Measurements from ENCODE around the gene GALNT17. TPM values are rescaled to one million over a fixed set of nuclear protein-coding genes. Genes with fewer than 3 reads are reported as not detected.

Gene GALNT17
- total RNA-seq, 4 donors from 2014 or later = 4.4 to 33.8 (median 11.3) TPM

GRCh38 chr7:71695186-71695585 is 563.2 kb downstream of the GALNT17 start:
- intact Hi-C loops (cut with DNase I; ENCODE audit: low total_unique reads) = no loop called here
- H3K9me3 ChIP-seq = no peaks in the 10 kb centered on the region
- H3K36me3 ChIP-seq = no peaks in the 10 kb centered on the region
- no peak for DNase-seq
- H3K4me1 ChIP-seq = no peaks in the 10 kb centered on the region
- H3K27ac ChIP-seq = no peak overlapping the region
- TF ChIP-seq POLR2A (IDR thresholded peaks at IDR 0.05) (no peak), CTCF (IDR thresholded peaks at IDR 0.05) (no peak)
- H3K27me3 ChIP-seq = no peaks in the 10 kb centered on the region
- H3K4me3 ChIP-seq = no peak overlapping the region

- H3K9me3 ChIP-seq = no peaks in the 10 kb centered on the region
- TF ChIP-seq POLR2A (IDR thresholded peaks at IDR 0.05) = no peak
- no peak for TF ChIP-seq CTCF (IDR thresholded peaks at IDR 0.05)
- H3K4me3 ChIP-seq = no peak overlapping the region
- intact Hi-C loops (cut with DNase I; ENCODE audit: low total_unique reads) = no loop called here
- no peak for DNase-seq
- no peak overlapping the region for H3K27ac ChIP-seq
- H3K36me3 ChIP-seq = no peaks in the 10 kb centered on the region
- H3K27me3 ChIP-seq = no peaks in the 10 kb centered on the region
- H3K4me1 ChIP-seq = no peaks in the 10 kb centered on the region
Measured at GRCh38 chr7:71696511-71696910, 564.6 kb downstream of the GALNT17 start.

GRCh38 chr7:71697400-71697799 is 565.5 kb downstream of the GALNT17 start:
- Histone ChIP-seq H3K9me3 (no peaks in the 10 kb centered on the region), H3K4me3 (no peak overlapping the region), H3K27ac (no peak overlapping the region), H3K27me3 (no peaks in the 10 kb centered on the region), H3K36me3 (no peaks in the 10 kb centered on the region), H3K4me1 (no peaks in the 10 kb centered on the region)
- intact Hi-C loops (cut with DNase I; ENCODE audit: low total_unique reads) = no loop called here
- DNase-seq = no peak
- TF ChIP-seq CTCF (IDR thresholded peaks at IDR 0.05) = no peak
- TF ChIP-seq POLR2A (IDR thresholded peaks at IDR 0.05) = no peak

GRCh38 chr7:71705217-71705616 is 573.3 kb downstream of the GALNT17 start:
- intact Hi-C loops (cut with DNase I; ENCODE audit: low total_unique reads) = no loop called here
- Histone ChIP-seq H3K9me3 (no peaks in the 10 kb centered on the region), H3K36me3 (no peaks in the 10 kb centered on the region), H3K27me3 (no peaks in the 10 kb centered on the region), H3K4me3 (no peak overlapping the region), H3K4me1 (no peaks in the 10 kb centered on the region), H3K27ac (no peak overlapping the region)
- DNase-seq = no peak
- TF ChIP-seq CTCF (IDR thresholded peaks at IDR 0.05) (no peak), POLR2A (IDR thresholded peaks at IDR 0.05) (no peak)

GRCh38 chr7:71705901-71706596 is 574.1 kb downstream of the GALNT17 start:
- Histone ChIP-seq H3K9me3 (no peaks in the 10 kb centered on the region), H3K4me3 (no peak overlapping the region), H3K27ac (no peak overlapping the region), H3K27me3 (no peaks in the 10 kb centered on the region), H3K36me3 (no peaks in the 10 kb centered on the region), H3K4me1 (no peaks in the 10 kb centered on the region)
- TF ChIP-seq POLR2A (IDR thresholded peaks at IDR 0.05) (no peak), CTCF (IDR thresholded peaks at IDR 0.05) (no peak)
- DNase-seq = no peak
- intact Hi-C loops (cut with DNase I; ENCODE audit: low total_unique reads) = no loop called here

Data from uterus (tissue), 4 donors.